Measurements from ENCODE around the gene ZNF385D. TPM values are rescaled to one million over a fixed set of nuclear protein-coding genes. Genes with fewer than 3 reads are reported as not detected.
A peak's percentile ranks its signal among the peaks of the same experiment; 100 is the strongest.

Gene ZNF385D
- total RNA-seq (2014; rRNA removed; shearing (Covaris generic)), result 0.03 and 0.13 TPM in 2 replicates
- polyA plus RNA-seq (2015; cell fraction: cytosol; rRNA removed), result 1.3 and 3.5 TPM in 2 replicates
- 0.73 and 2.2 TPM in 2 replicates for polyA plus RNA-seq (2015; cell fraction: nucleus; rRNA removed)

- DNase-seq (ENCODE audit: low read depth), result no peak
Measured at GRCh38 chr3:21750831-21751391, at the start of gene ZNF385D. Gene ZNF385D, minus strand, starts transcription at chr3:21751210. Its CDS starts 294 bp downstream, at chr3:21750916.

- DNase-seq (ENCODE audit: low read depth), result no peak
Measured at GRCh38 chr3:21798356-21799088, 47.5 kb upstream of the ZNF385D start.

- DNase-seq (ENCODE audit: low read depth), result no peak
Measured at GRCh38 chr3:21795921-21796320, 44.9 kb upstream of the ZNF385D start.

GRCh38 chr3:21795152-21795837 is 44.3 kb upstream of the ZNF385D start:
- DNase-seq (ENCODE audit: low read depth), result no peak

GRCh38 chr3:21794291-21794690 is 43.3 kb upstream of the ZNF385D start:
- DNase-seq (ENCODE audit: low read depth), result no peak

GRCh38 chr3:21792176-21792575 is 41.2 kb upstream of the ZNF385D start:
- DNase-seq (ENCODE audit: low read depth), result no peak

- no peak for DNase-seq (ENCODE audit: low read depth)
Measured at GRCh38 chr3:21791356-21791755, 40.3 kb upstream of the ZNF385D start.

GRCh38 chr3:21790466-21790865 is 39.5 kb upstream of the ZNF385D start:
- no peak for DNase-seq (ENCODE audit: low read depth)

GRCh38 chr3:21789730-21790129 is 38.7 kb upstream of the ZNF385D start:
- no peak for DNase-seq (ENCODE audit: low read depth)

GRCh38 chr3:21786438-21786797 is 35.4 kb upstream of the ZNF385D start:
- no peak for DNase-seq (ENCODE audit: low read depth)

- DNase-seq (ENCODE audit: low read depth), result no peak
Measured at GRCh38 chr3:21785765-21786437, 34.9 kb upstream of the ZNF385D start.

GRCh38 chr3:21783839-21784238 is 32.8 kb upstream of the ZNF385D start:
- DNase-seq (ENCODE audit: low read depth), result no peak

- no peak for DNase-seq (ENCODE audit: low read depth)
Measured at GRCh38 chr3:21781355-21781754, 30.3 kb upstream of the ZNF385D start.

- no peak for DNase-seq (ENCODE audit: low read depth)
Measured at GRCh38 chr3:21779909-21780308, 28.9 kb upstream of the ZNF385D start.

GRCh38 chr3:21778715-21779114 is 27.7 kb upstream of the ZNF385D start:
- no peak for DNase-seq (ENCODE audit: low read depth)

GRCh38 chr3:21777821-21778220 is 26.8 kb upstream of the ZNF385D start:
- DNase-seq (ENCODE audit: low read depth), result no peak

GRCh38 chr3:21766002-21766401 is 15.0 kb upstream of the ZNF385D start:
- DNase-seq (ENCODE audit: low read depth), result no peak

- DNase-seq (ENCODE audit: low read depth), result no peak
Measured at GRCh38 chr3:21755896-21756295, 4.9 kb upstream of the ZNF385D start.

- DNase-seq (ENCODE audit: low read depth), result no peak
Measured at GRCh38 chr3:21754839-21755238, 3.8 kb upstream of the ZNF385D start.

- DNase-seq (ENCODE audit: low read depth), result peak; percentile 51
Measured at GRCh38 chr3:21752749-21753347, 1.8 kb upstream of the ZNF385D start.

GRCh38 chr3:21751886-21752285 is 876 bp upstream of the ZNF385D start:
- no peak for DNase-seq (ENCODE audit: low read depth)

All from HT1080 (cell line).